ENCODE results near the gene PGM2.

GRCh38 chr4:37858872-37859271 is 32.4 kb downstream of the PGM2 start:
- TF ChIP-seq POLR2A (IDR thresholded peaks at IDR 0.05; ENCODE audit: low read length): no peak
- no peak for TF ChIP-seq GATA1 (IDR thresholded peaks at IDR 0.05; ENCODE audit: low read depth, low read length)

Measured in erythroblast (primary cell).